ENCODE measurements around the gene SCFD2. TPM values are rescaled to one million over a fixed set of nuclear protein-coding genes. Genes with fewer than 3 reads are reported as not detected.

The SCFD2 gene
- total and polyA plus RNA-seq, 2 donors (not counting 3 experiments of a cell fraction or from before 2014, with no cell fraction given): 12.3 to 22.8 TPM

GRCh38 chr4:52947401-52948056 is 418.3 kb downstream of the SCFD2 start:
- dilution Hi-C loops (cut with MboI; ENCODE audit: extremely low pct_ligation_motif_present, low sequenced_read_pairs): no loop called here

More at GRCh38 chr4:52947401-52948056, 418.3 kb downstream of the SCFD2 start:
- FAIRE-seq: no peak
- TF ChIP-seq, protein P1, sequence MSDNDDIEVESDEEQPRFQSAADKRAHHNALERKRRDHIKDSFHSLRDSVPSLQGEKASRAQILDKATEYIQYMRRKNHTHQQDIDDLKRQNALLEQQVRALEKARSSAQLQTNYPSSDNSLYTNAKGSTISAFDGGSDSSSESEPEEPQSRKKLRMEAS (IDR thresholded peaks at IDR 0.05; ENCODE audit: insufficient read depth, insufficient read length): no peak
- no peak for TF ChIP-seq POLR2AphosphoS5 (IDR thresholded peaks at IDR 0.05; ENCODE audit: insufficient read depth, low read depth, low read length)
- TF ChIP-seq GATA2 (IDR thresholded peaks at IDR 0.05; ENCODE audit: insufficient read depth, insufficient read length, low read depth, low read length): no peak
- no peak for TF ChIP-seq POLR2A (IDR thresholded peaks at IDR 0.05; ENCODE audit: low read depth, low read length)
- TF ChIP-seq JUN (IDR thresholded peaks at IDR 0.05; ENCODE audit: borderline replicate concordance, insufficient read depth, insufficient read length, low read depth): no peak
- TF ChIP-seq CTCF (IDR thresholded peaks at IDR 0.05; ENCODE audit: extremely low read depth in 1 of 2, insufficient read depth in 1 of 2, low read depth in 1 of 2, low read length in 2 of 2): no peak
- TF ChIP-seq MYC (IDR thresholded peaks at IDR 0.05; ENCODE audit: low read depth, low read length): no peak
- no TSS peak for BruUV-seq (replicated peaks)
- CTCF ChIA-PET: interaction anchor here (0.7 to 1.2 kb wide), 3 partner anchors 36 to 180 kb away, joined by 3 to 8 read pairs (median 4); no protein-coding TSS in a partner anchor
- Histone ChIP-seq H3K9me3 (replicated peaks; ENCODE audit: control insufficient read depth, insufficient read depth, low read length) (no peaks in the 10 kb centered on the region), H3K4me2 (ENCODE audit: insufficient read depth, low read length) (no peak overlapping the region), H3K4me3 (replicated peaks in 1 of 3; ENCODE audit: insufficient read depth in 1 of 3, low read depth in 1 of 3, low read length in 3 of 3) (no peak overlapping the region), H3K36me3 (ENCODE audit: control insufficient read depth in 2 of 2, extremely low read depth in 1 of 2, insufficient read depth in 2 of 2, low read length in 2 of 2) (no peaks in the 10 kb centered on the region), H3K79me2 (ENCODE audit: control insufficient read depth, insufficient read depth, low read length) (no peaks in the 10 kb centered on the region), H3K27me3 (ENCODE audit: control insufficient read depth in 2 of 2, insufficient read depth in 2 of 2, low read length in 2 of 2) (no peaks in the 10 kb centered on the region), H4K20me1 (replicated peaks; ENCODE audit: control insufficient read depth, extremely low read depth, insufficient read depth, low read length) (no peaks in the 10 kb centered on the region), H3K27ac (ENCODE audit: insufficient read depth, low read depth, low read length) (no peak overlapping the region), H3K4me1 (ENCODE audit: control insufficient read depth, extremely low read depth, insufficient read depth, low read length) (peaks cover 12% of the 10 kb centered on the region), H3K9ac (replicated peaks; ENCODE audit: extremely low read depth, insufficient read depth, low read length) (no peak overlapping the region), H3K9me1 (replicated peaks; ENCODE audit: control insufficient read depth, extremely low read depth, insufficient read depth, low read length) (no peaks in the 10 kb centered on the region), H2AFZ (ENCODE audit: low read depth, low read length) (no peak overlapping the region)
- intact Hi-C loops (cut with micrococcal nuclease): no loop called here
- POLR2A ChIA-PET: no interaction called here
- DNase-seq (ENCODE audit: low read depth, low spot score): no peak
